NCI-H345 (cell line): ENCODE measurements around the gene RBMS3.
"Not testable (repeated sequence)": the region's sequence is repeated elsewhere in the genome, so short reads cannot be mapped to it uniquely, and the experiment has no call there.

Source experiments
- DNase-seq: peaks from one replicate; lab custom pipeline; 2025; lab: John Stamatoyannopoulos, UW

The RBMS3 gene

GRCh38 chr3:29339016-29339833 lies 58.4 kb downstream of the RBMS3 start:
- no peak for DNase-seq

GRCh38 chr3:29344154-29344553 lies 63.3 kb downstream of the RBMS3 start:
- DNase-seq, result no peak

GRCh38 chr3:29344935-29345334 lies 64.1 kb downstream of the RBMS3 start:
- no peak for DNase-seq

GRCh38 chr3:29345516-29346300 lies 64.8 kb downstream of the RBMS3 start:
- no peak for DNase-seq

GRCh38 chr3:29346828-29347227 lies 66.0 kb downstream of the RBMS3 start:
- DNase-seq, result no peak

- no peak for DNase-seq
Observed at GRCh38 chr3:29347412-29347811, 66.5 kb downstream of the RBMS3 start.

GRCh38 chr3:29348316-29348715 lies 67.4 kb downstream of the RBMS3 start:
- DNase-seq, result no peak

- no peak for DNase-seq
Observed at GRCh38 chr3:29349049-29349448, 68.2 kb downstream of the RBMS3 start.

DNA sequence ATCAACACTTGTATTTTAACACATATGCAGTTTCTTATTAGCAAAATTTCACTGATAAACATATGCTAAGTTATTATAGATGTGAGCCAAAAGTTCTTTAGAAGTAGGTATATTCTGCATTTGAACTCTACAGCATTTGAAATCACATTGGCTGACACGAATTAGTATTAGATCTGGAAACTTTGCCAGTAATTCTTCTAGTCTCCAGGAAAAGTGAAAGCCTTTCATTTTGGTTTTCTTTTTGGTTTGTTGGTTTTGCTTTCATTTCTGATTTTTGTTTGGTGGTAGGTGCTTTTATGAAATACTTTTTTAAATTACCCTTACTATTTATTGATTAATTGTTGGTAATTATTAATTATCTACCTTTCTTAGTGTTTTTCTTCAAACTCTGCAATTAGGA lies 72.9 kb downstream of the RBMS3 start:
- DNase-seq, result no peak

GRCh38 chr3:29354894-29355293 lies 74.0 kb downstream of the RBMS3 start:
- DNase-seq, result no peak

DNA sequence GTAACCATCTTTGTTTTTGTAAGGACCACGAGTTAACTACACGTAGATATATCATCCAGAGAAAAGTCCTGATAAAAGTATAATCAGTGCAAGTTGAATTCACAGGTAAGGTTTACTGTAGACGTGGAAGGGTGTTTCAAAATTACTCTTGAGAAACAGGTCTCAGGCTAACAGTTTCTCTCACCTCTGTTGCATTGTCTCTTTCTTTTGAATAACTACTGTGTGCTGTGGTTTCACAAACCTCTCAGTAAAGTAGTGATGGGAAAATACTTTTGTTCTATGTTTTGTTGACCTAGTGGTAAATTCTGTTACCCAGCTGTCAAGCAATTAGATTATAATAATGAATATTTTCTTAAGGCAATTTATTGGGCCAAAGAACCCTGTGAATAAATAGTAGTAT lies 75.2 kb downstream of the RBMS3 start:
- DNase-seq, result no peak

DNA sequence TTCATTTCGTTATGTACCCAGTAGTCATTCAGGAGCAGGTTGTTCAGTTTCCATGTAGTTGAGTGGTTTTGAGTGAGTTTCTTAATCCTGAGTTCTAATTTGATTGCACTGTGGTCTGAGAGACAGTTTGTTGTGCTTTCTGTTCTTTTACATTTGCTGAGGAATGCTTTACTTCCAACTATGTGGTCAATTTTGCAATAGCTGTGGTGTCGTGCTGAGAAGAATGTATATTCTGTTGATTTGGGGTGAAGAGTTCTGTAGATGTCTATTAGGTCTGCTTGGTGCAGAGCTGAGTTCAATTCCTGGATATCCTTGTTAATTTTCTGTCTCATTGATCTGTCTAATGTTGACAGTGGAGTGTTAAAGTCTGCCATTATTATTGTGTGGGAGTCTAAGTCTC lies 79.4 kb downstream of the RBMS3 start:
- not testable (repeated sequence) for DNase-seq

DNA sequence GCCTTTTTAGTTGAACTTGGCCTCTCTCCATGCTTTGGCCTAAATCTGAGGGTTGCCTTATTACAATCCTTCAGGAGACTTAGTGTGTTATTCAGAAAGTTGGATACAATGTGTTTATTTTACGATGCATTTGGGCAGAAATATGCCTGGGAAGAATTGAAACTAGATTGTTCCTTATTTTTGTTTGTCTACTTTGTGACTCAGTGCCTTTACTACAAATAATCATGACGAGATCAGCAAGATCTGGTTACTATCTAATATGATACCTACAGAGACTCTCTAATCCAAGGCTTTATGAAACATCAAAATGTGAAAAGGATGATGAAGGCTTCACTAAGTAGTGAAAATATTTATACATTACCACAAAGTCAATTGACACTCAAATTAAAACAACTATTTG lies 82.2 kb downstream of the RBMS3 start:
- no peak for DNase-seq

- DNase-seq, result no peak
Observed at GRCh38 chr3:29370021-29370420, 89.2 kb downstream of the RBMS3 start.

GRCh38 chr3:29370476-29371420 lies 89.9 kb downstream of the RBMS3 start:
- DNase-seq, result no peak

- DNase-seq, result no peak
Observed at GRCh38 chr3:29373131-29373680, 92.3 kb downstream of the RBMS3 start.

GRCh38 chr3:29374226-29374625 lies 93.4 kb downstream of the RBMS3 start:
- no peak for DNase-seq

DNA sequence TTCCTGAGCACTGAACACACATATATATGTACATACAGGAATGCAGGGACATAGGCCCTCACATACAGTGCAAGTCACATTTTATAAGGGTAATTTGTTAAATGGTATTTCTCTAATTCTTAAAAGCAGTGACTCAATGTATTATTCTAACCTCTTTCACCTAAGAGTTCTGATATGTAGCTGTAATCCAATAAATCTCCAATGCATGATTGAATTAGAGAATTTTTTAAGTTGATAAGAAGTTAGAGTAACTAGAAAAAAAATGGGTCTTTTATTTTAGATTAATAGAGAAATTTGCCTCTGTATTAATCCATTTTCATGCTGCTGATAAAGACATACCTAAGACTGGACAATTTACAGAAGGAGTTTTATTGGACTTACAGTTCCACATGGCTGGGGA lies 98.2 kb downstream of the RBMS3 start:
- no peak for DNase-seq

- DNase-seq, result no peak
Observed at GRCh38 chr3:29381595-29381994, 100.7 kb downstream of the RBMS3 start.

DNA sequence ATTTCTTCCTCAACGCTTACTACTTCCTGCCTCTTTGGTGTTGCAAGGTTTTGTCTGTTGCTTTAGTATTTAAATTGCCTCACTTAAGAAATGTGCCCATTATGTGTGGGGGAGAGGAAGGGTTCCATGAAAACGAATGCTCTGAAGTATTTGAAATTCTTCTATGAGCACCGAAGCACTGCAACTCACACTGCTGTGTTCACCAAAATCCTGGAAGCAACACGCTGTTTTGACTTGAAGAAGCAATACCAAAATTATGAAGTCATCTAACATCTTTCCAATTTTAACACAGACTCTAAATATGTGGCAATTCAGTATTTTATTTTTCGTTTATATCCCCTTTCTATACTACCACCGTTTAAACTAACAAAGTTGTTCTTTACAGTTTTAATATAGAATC lies 101.5 kb downstream of the RBMS3 start:
- no peak for DNase-seq

DNA sequence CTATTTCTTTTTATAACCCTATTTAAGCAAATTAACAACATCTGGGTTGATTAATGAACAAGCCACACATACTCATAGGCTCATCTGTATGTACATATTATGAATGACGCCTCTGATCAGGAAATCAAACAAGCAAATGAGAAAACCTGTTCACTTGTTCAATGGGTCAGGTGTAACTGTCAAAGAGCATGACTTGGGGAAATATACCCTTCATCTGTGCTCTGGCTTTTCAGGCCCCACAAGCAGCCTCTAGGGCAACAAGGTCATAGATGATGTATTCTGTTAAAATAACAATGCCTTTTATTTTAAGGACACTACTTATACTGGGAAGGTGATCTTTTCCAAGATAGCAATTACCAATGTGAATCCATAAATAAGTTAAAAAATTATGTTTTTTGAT lies 102.0 kb downstream of the RBMS3 start:
- DNase-seq, result no peak

GRCh38 chr3:29384640-29385039 lies 103.8 kb downstream of the RBMS3 start:
- no peak for DNase-seq
